Measurements from ENCODE around the gene AP1G2. TPM values are rescaled to one million over a fixed set of nuclear protein-coding genes. Genes with fewer than 3 reads are reported as not detected.

AP1G2 gene
- total and polyA plus RNA-seq, 4 donors = 12.4 to 26.6 (median 17.3) TPM

DNA sequence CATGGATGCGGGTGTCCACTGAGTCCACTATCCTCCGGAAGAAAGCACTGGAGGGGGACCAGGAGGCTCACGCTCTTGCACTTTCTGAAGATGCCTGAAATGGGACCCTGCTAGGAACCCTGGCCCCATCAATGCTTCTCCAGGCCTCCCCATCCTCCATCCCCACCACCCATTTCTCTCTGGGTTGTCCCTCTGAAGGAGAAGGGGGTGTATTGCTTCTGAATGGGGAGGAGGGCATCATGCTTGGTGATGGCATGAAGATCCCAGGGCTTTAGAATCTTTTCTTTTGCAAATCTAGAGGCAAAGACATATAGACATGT, 11.7 kb upstream of the AP1G2 start:
- Histone ChIP-seq H3K4me3 (ENCODE audit: low read depth in 1 of 3, low read length in 3 of 3) (no peak overlapping the region), H3K4me1 (ENCODE audit: control insufficient read depth in 4 of 4, insufficient read depth in 4 of 4, low read length in 3 of 4) (peaks cover 0 to 13% (median 10%) of the 10 kb centered on the region in 4 donors), H3K36me3 (ENCODE audit: control insufficient read depth in 4 of 4, insufficient read depth in 3 of 4, low read depth in 1 of 4, low read length in 3 of 4) (no peaks in the 10 kb centered on the region), H3K9ac (ENCODE audit: low read depth in 1 of 2, low read length in 2 of 2) (no peak overlapping the region), H3K9me3 (ENCODE audit: control insufficient read depth in 4 of 4, low read length in 3 of 4) (no peaks in the 10 kb centered on the region), H3K27me3 (ENCODE audit: control insufficient read depth in 4 of 4, insufficient read depth in 4 of 4, low read length in 3 of 4) (peaks cover 0 to 6% (median under 1%) of the 10 kb centered on the region in 4 donors), H3K27ac (ENCODE audit: low read depth in 1 of 2, low read length in 2 of 2) (no peak overlapping the region)
- DNase-seq (ENCODE audit: low spot score) = no peak
- TF ChIP-seq, protein P1, sequence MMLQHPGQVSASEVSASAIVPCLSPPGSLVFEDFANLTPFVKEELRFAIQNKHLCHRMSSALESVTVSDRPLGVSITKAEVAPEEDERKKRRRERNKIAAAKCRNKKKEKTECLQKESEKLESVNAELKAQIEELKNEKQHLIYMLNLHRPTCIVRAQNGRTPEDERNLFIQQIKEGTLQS (IDR thresholded peaks at IDR 0.05) = no peak
- TF ChIP-seq YY1 (IDR thresholded peaks at IDR 0.05) = no peak
- no peak for TF ChIP-seq FOXA2 (IDR thresholded peaks at IDR 0.05)
- TF ChIP-seq NR2F2 (IDR thresholded peaks at IDR 0.05) = no peak
- no peak for TF ChIP-seq SP1 (IDR thresholded peaks at IDR 0.05)
- no peak for TF ChIP-seq FOXA1 (IDR thresholded peaks at IDR 0.05)
- no peak for TF ChIP-seq JUND (IDR thresholded peaks at IDR 0.05)
- TF ChIP-seq, protein P2, sequence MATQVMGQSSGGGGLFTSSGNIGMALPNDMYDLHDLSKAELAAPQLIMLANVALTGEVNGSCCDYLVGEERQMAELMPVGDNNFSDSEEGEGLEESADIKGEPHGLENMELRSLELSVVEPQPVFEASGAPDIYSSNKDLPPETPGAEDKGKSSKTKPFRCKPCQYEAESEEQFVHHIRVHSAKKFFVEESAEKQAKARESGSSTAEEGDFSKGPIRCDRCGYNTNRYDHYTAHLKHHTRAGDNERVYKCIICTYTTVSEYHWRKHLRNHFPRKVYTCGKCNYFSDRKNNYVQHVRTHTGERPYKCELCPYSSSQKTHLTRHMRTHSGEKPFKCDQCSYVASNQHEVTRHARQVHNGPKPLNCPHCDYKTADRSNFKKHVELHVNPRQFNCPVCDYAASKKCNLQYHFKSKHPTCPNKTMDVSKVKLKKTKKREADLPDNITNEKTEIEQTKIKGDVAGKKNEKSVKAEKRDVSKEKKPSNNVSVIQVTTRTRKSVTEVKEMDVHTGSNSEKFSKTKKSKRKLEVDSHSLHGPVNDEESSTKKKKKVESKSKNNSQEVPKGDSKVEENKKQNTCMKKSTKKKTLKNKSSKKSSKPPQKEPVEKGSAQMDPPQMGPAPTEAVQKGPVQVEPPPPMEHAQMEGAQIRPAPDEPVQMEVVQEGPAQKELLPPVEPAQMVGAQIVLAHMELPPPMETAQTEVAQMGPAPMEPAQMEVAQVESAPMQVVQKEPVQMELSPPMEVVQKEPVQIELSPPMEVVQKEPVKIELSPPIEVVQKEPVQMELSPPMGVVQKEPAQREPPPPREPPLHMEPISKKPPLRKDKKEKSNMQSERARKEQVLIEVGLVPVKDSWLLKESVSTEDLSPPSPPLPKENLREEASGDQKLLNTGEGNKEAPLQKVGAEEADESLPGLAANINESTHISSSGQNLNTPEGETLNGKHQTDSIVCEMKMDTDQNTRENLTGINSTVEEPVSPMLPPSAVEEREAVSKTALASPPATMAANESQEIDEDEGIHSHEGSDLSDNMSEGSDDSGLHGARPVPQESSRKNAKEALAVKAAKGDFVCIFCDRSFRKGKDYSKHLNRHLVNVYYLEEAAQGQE (IDR thresholded peaks at IDR 0.05) = no peak
- no peak for TF ChIP-seq HNF4A (conservative IDR thresholded peaks at IDR 0.05)
- TF ChIP-seq, protein P3, sequence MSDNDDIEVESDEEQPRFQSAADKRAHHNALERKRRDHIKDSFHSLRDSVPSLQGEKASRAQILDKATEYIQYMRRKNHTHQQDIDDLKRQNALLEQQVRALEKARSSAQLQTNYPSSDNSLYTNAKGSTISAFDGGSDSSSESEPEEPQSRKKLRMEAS (IDR thresholded peaks at IDR 0.05) = no peak
- TF ChIP-seq, protein P4, sequence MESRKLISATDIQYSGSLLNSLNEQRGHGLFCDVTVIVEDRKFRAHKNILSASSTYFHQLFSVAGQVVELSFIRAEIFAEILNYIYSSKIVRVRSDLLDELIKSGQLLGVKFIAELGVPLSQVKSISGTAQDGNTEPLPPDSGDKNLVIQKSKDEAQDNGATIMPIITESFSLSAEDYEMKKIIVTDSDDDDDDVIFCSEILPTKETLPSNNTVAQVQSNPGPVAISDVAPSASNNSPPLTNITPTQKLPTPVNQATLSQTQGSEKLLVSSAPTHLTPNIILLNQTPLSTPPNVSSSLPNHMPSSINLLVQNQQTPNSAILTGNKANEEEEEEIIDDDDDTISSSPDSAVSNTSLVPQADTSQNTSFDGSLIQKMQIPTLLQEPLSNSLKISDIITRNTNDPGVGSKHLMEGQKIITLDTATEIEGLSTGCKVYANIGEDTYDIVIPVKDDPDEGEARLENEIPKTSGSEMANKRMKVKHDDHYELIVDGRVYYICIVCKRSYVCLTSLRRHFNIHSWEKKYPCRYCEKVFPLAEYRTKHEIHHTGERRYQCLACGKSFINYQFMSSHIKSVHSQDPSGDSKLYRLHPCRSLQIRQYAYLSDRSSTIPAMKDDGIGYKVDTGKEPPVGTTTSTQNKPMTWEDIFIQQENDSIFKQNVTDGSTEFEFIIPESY (IDR thresholded peaks at IDR 0.05) = no peak
- no peak for TF ChIP-seq HNF4G (IDR thresholded peaks at IDR 0.05)
- TF ChIP-seq RXRA (IDR thresholded peaks at IDR 0.05) = no peak
- no peak for TF ChIP-seq RAD21 (IDR thresholded peaks at IDR 0.05)
- TF ChIP-seq EGR1 (IDR thresholded peaks at IDR 0.05; ENCODE audit: low read depth in 2 of 2) = no peak
- WGBS = 61% methylated on average over 3 of the region's 3 CpGs

DNA sequence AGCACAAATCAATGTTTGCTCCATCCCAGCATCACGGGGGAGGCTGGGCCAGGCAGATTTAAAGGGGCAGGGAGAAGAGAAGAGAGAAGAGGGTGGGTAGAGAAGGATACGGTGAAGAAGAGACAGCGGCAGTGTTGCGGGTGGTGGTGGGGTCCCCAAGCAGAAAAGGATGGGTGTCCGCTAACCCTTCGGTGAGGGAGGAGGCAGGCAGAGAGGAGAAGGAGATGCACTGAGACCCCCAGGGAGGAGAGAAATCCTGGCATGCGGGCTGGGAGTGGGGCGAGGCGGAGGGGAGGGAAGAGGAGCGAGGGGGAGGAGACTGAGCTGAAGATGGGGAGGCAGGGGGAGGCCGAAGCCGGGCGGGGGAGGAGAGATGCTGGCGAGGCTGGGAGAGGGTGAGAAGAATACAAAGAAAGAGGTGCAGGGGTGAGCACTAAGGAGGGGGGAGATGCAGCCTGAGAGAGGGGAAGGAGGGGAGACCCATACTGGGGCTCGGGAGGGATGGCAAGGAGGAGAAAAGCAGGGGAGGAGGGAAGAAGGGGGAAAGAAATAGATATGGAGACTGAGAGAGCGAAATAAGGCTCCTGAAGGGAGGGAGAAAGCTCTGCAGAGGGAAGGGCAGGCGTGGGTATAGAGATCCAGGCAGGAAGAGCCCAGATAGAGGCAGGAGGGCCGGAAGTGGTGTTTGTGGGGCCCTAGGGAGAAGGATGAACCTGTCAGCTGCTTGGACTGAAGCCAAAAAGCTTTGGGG, 11.1 kb upstream of the AP1G2 start, which contains the start of gene JPH4:
JPH4 (minus strand) TSS at position 231 of the 751 bp plus-strand sequence. CDS start 1,337 bp downstream, outside the sequence.
- Histone ChIP-seq H3K27me3 (ENCODE audit: control insufficient read depth in 4 of 4, insufficient read depth in 4 of 4, low read length in 3 of 4) (peaks cover 0 to 6% (median under 1%) of the 10 kb centered on the region in 4 donors), H3K27ac (ENCODE audit: low read depth in 1 of 2, low read length in 2 of 2) (no peak within 1 kb of the TSS)
- whole genome bisulfite sequencing = 27% methylated on average over 18 of the region's 18 CpGs

More for the DNA sequence above, 11.1 kb upstream of the AP1G2 start, which contains the start of gene JPH4:
- Histone ChIP-seq H3K9ac (ENCODE audit: low read depth in 1 of 2, low read length in 2 of 2) (no peak within 1 kb of the TSS), H3K4me1 (ENCODE audit: control insufficient read depth in 4 of 4, insufficient read depth in 4 of 4, low read length in 3 of 4) (peaks cover 0 to 13% (median 10%) of the 10 kb centered on the region in 4 donors), H3K4me3 (ENCODE audit: low read depth in 1 of 3, low read length in 3 of 3) (no peak within 1 kb of the TSS), H3K9me3 (ENCODE audit: control insufficient read depth in 4 of 4, low read length in 3 of 4) (no peaks in the 10 kb centered on the region), H3K36me3 (ENCODE audit: control insufficient read depth in 4 of 4, insufficient read depth in 3 of 4, low read depth in 1 of 4, low read length in 3 of 4) (no peaks in the 10 kb centered on the region)
- no peak for TF ChIP-seq EGR1 (IDR thresholded peaks at IDR 0.05; ENCODE audit: low read depth in 2 of 2)
- TF ChIP-seq, protein P5, sequence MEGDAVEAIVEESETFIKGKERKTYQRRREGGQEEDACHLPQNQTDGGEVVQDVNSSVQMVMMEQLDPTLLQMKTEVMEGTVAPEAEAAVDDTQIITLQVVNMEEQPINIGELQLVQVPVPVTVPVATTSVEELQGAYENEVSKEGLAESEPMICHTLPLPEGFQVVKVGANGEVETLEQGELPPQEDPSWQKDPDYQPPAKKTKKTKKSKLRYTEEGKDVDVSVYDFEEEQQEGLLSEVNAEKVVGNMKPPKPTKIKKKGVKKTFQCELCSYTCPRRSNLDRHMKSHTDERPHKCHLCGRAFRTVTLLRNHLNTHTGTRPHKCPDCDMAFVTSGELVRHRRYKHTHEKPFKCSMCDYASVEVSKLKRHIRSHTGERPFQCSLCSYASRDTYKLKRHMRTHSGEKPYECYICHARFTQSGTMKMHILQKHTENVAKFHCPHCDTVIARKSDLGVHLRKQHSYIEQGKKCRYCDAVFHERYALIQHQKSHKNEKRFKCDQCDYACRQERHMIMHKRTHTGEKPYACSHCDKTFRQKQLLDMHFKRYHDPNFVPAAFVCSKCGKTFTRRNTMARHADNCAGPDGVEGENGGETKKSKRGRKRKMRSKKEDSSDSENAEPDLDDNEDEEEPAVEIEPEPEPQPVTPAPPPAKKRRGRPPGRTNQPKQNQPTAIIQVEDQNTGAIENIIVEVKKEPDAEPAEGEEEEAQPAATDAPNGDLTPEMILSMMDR (IDR thresholded peaks at IDR 0.05; ENCODE audit: low read depth, low read length, missing input control) = no peak
- TF ChIP-seq RXRA (IDR thresholded peaks at IDR 0.05) = no peak
- TF ChIP-seq GABPA (IDR thresholded peaks at IDR 0.05 in 1 of 2, conservative IDR thresholded peaks at IDR 0.05 in 1 of 2) = no peak
- no peak for TF ChIP-seq JUND (IDR thresholded peaks at IDR 0.05)
- no peak for TF ChIP-seq HNF4A (conservative IDR thresholded peaks at IDR 0.05)
- TF ChIP-seq SP1 (IDR thresholded peaks at IDR 0.05) = no peak
- TF ChIP-seq, protein P1 (IDR thresholded peaks at IDR 0.05) = no peak
- TF ChIP-seq FOXA1 (IDR thresholded peaks at IDR 0.05) = no peak
- no peak for DNase-seq (ENCODE audit: low spot score)
